Activated CD4-positive, CD25-positive, alpha-beta regulatory T cell treated with anti-CD3 and anti-CD28 coated beads, Interleukin-2, amount 50 U/mL, for 24 hours (primary cell): Measurements from ENCODE around the gene F8.

Experiments used
- ATAC-seq, 2 donors: fragments of 150-1000 bp; cut with Tn5 transposase; one replicate each; pipeline ENCODE4 v1.10.0; 2021; ENCODE audit warnings: mild to moderate bottlenecking in 1 of 2, moderate library complexity in 1 of 2

Gene F8

GRCh38 chrX:155022585-155022984 is at the start of gene F8:
F8 (minus strand) TSS chrX:155022723; CDS start chrX:155022552, 171 bp downstream.
- ATAC-seq: no peak

GRCh38 chrX:155071694-155072280 is 49.3 kb upstream of the F8 start:
- no peak for ATAC-seq

- ATAC-seq: peak; percentile 90 to 93
These were observed 48.6 kb upstream of the F8 start, which contains the start of the genes BRCC3, CMC4 and MTCP1 for GRCh38 chrX:155070975-155071693. BRCC3 (plus strand) TSS chrX:155071508; CDS start chrX:155071528, 20 bp downstream. CMC4 (minus strand) TSS chrX:155071136; CDS start chrX:155064023, 7,113 bp downstream. MTCP1 (minus strand) TSS chrX:155071136; CDS start chrX:155066010, 5,126 bp downstream.

GRCh38 chrX:155070663-155070974 is 48.1 kb upstream of the F8 start:
- ATAC-seq: no peak

GRCh38 chrX:155070038-155070437 is 47.5 kb upstream of the F8 start:
- no peak for ATAC-seq

- no peak for ATAC-seq
These were observed 46.9 kb upstream of the F8 start for GRCh38 chrX:155069414-155069813.

GRCh38 chrX:155068165-155068564 is 45.6 kb upstream of the F8 start:
- ATAC-seq: no peak

- no peak for ATAC-seq
These were observed 42.7 kb upstream of the F8 start for GRCh38 chrX:155065035-155065734.

GRCh38 chrX:155061760-155062159 is 39.2 kb upstream of the F8 start:
- no peak for ATAC-seq

- peak; percentile 67 to 73 for ATAC-seq
These were observed 34.6 kb upstream of the F8 start for GRCh38 chrX:155056877-155057792.

GRCh38 chrX:155056471-155056870 is 33.9 kb upstream of the F8 start:
- ATAC-seq: peak in 1 of 2 donors; percentile 48

- ATAC-seq: no peak
These were observed 33.0 kb upstream of the F8 start for GRCh38 chrX:155055494-155055893.

GRCh38 chrX:155054255-155054654 is 31.7 kb upstream of the F8 start:
- ATAC-seq: no peak

- no peak for ATAC-seq
These were observed 31.1 kb upstream of the F8 start for GRCh38 chrX:155053656-155054055.

GRCh38 chrX:155052738-155053498 is 30.4 kb upstream of the F8 start:
- ATAC-seq: no peak

GRCh38 chrX:155048977-155049619 is 26.6 kb upstream of the F8 start:
- ATAC-seq: no peak

- ATAC-seq: no peak
These were observed 24.4 kb upstream of the F8 start for GRCh38 chrX:155046811-155047528.

GRCh38 chrX:155046129-155046810 is 23.7 kb upstream of the F8 start:
- no peak for ATAC-seq

- no peak for ATAC-seq
These were observed 13.2 kb upstream of the F8 start for GRCh38 chrX:155035688-155036087.

GRCh38 chrX:155031657-155032056 is 9.1 kb upstream of the F8 start:
- ATAC-seq: no peak
